ENCODE data around the gene MTIF2.
"Not testable (repeated sequence)": the region's sequence is repeated elsewhere in the genome, so short reads cannot be mapped to it uniquely, and the experiment has no call there.

- not testable (repeated sequence) for TF ChIP-seq CTCF (conservative IDR thresholded peaks at IDR 0.05 in 1 of 2, IDR thresholded peaks at IDR 0.05 in 1 of 2; ENCODE audit: low read depth in 1 of 2, low read length in 2 of 2); EZH2 (IDR thresholded peaks at IDR 0.05; ENCODE audit: low read length, missing control alignments)
Measured at GRCh38 chr2:55259586-55259985, 9.4 kb downstream of the MTIF2 start.

Measured in fibroblast of lung (primary cell).